Measurements from ENCODE around the gene MAU2. TPM values are rescaled to one million over a fixed set of nuclear protein-coding genes. Genes with fewer than 3 reads are reported as not detected.

The MAU2 gene
- total and polyA plus RNA-seq, 10 of the 15 experiments (the other 5 are each of a cell fraction or from before 2014, with no cell fraction given) = 1.8 to 47.2 (median 22.1) TPM

DNA sequence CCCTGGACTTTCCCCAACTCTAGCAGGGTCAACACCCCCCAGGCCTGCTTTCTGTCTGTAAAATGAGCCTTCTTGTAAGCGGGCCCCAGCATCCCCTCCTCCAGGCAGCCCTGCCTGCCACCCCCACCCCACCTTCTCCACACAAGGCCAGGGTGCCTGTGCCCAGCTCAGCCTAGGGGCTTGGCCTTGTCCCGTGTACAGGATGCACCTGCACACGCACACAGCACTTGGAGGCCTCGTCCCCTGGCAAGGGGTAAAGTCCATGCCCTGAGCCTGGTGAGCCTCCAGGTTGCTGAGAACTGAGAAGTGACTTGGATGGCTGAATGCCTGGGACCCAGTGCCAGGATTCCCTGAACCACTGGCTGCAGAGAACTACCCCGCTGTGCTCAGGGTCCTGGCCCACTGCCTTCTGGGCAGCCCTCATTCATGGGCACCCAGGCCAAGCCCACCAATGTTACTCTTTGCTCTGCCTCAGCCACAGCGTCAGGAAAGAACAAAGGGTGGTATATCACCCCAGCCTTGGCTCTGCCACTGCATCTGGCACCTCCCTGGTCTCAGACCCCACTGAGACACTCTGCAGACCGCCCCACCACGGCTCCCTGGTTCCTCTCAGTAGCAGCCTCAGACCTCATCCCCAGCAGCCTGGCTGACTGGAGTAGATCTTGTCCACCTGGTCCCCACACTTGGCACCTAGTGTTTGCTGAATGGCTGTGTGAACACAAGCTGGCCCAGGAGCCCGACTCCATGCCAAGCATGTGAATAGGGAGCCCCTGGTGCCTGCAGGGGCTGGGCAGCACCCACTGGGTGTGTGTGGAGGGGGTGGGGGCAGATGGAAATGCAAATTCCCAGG is 45.7 kb upstream of the MAU2 start:
- no peak overlapping the region for H2AFZ ChIP-seq (ENCODE audit: control insufficient read depth, low read depth, low read length)
- H3K4me1 ChIP-seq (ENCODE audit: control insufficient read depth, insufficient read depth, low read length) = no peaks in the 10 kb centered on the region
- H3K9ac ChIP-seq (ENCODE audit: control insufficient read depth, insufficient read depth, low read length) = no peak overlapping the region
- ChIA-PET RAD21 (ENCODE audit: unreplicated experiment) (no interaction called here), SMC1A (ENCODE audit: uncharacterized antibody, unreplicated experiment) (no interaction called here), CTCF (no interaction called here), POLR2A (no interaction called here)
- no peak overlapping the region for H3K4me2 ChIP-seq (ENCODE audit: control insufficient read depth, insufficient read depth)
- no peak for ATAC-seq
- H3K4me3 ChIP-seq = no peak overlapping the region
- no TSS peak for BruUV-seq (replicated peaks)
- no peak overlapping the region for H3K27ac ChIP-seq (ENCODE audit: control insufficient read depth, insufficient read depth)
- H3K36me3 ChIP-seq (ENCODE audit: control insufficient read depth in 2 of 2, insufficient read depth in 2 of 2, low read length in 1 of 2) = peaks cover 3 to 7% of the 10 kb centered on the region in 2 experiments; a peak in 3 of 4 replicates
- no peaks in the 10 kb centered on the region for H3K79me2 ChIP-seq (ENCODE audit: control insufficient read depth, insufficient read depth, low read length)
- DNase-seq (ENCODE audit: low read depth, low spot score) = no peak
- WGBS (ENCODE audit: insufficient coverage, insufficient replicate concordance, low lambda C conversion rate, missing lambda C conversion rate) = 70% methylated on average over 9 of the region's 9 CpGs
- no peaks in the 10 kb centered on the region for H4K20me1 ChIP-seq (ENCODE audit: control insufficient read depth, insufficient read depth)
- no peaks in the 10 kb centered on the region for H3K9me3 ChIP-seq (replicated peaks; ENCODE audit: control insufficient read depth, insufficient read depth, low read length)
- no peaks in the 10 kb centered on the region for H3K27me3 ChIP-seq (replicated peaks in 1 of 2; ENCODE audit: control insufficient read depth in 2 of 2, insufficient read depth in 2 of 2, low read length in 1 of 2)
- no peak for FAIRE-seq
- intact Hi-C loops (cut with micrococcal nuclease; ENCODE audit: unreplicated experiment) (no loop called here), in situ Hi-C loops (cut with MboI) (no loop called here)
- no peak for TF ChIP-seq IRF4 (IDR thresholded peaks at IDR 0.05; ENCODE audit: low read depth, low read length)
- TF ChIP-seq, protein P1, sequence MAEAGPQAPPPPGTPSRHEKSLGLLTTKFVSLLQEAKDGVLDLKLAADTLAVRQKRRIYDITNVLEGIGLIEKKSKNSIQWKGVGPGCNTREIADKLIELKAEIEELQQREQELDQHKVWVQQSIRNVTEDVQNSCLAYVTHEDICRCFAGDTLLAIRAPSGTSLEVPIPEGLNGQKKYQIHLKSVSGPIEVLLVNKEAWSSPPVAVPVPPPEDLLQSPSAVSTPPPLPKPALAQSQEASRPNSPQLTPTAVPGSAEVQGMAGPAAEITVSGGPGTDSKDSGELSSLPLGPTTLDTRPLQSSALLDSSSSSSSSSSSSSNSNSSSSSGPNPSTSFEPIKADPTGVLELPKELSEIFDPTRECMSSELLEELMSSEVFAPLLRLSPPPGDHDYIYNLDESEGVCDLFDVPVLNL (IDR thresholded peaks at IDR 0.05; ENCODE audit: low read depth, low read length) = no peak
- TF ChIP-seq, protein P2, sequence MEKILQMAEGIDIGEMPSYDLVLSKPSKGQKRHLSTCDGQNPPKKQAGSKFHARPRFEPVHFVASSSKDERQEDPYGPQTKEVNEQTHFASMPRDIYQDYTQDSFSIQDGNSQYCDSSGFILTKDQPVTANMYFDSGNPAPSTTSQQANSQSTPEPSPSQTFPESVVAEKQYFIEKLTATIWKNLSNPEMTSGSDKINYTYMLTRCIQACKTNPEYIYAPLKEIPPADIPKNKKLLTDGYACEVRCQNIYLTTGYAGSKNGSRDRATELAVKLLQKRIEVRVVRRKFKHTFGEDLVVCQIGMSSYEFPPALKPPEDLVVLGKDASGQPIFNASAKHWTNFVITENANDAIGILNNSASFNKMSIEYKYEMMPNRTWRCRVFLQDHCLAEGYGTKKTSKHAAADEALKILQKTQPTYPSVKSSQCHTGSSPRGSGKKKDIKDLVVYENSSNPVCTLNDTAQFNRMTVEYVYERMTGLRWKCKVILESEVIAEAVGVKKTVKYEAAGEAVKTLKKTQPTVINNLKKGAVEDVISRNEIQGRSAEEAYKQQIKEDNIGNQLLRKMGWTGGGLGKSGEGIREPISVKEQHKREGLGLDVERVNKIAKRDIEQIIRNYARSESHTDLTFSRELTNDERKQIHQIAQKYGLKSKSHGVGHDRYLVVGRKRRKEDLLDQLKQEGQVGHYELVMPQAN (conservative IDR thresholded peaks at IDR 0.05) = no peak
- no peak for TF ChIP-seq NFYB (IDR thresholded peaks at IDR 0.05; ENCODE audit: insufficient read depth, low read depth, low read length)
- no peak for TF ChIP-seq TCF12 (IDR thresholded peaks at IDR 0.05; ENCODE audit: low read depth, low read length)
- TF ChIP-seq, protein P3, sequence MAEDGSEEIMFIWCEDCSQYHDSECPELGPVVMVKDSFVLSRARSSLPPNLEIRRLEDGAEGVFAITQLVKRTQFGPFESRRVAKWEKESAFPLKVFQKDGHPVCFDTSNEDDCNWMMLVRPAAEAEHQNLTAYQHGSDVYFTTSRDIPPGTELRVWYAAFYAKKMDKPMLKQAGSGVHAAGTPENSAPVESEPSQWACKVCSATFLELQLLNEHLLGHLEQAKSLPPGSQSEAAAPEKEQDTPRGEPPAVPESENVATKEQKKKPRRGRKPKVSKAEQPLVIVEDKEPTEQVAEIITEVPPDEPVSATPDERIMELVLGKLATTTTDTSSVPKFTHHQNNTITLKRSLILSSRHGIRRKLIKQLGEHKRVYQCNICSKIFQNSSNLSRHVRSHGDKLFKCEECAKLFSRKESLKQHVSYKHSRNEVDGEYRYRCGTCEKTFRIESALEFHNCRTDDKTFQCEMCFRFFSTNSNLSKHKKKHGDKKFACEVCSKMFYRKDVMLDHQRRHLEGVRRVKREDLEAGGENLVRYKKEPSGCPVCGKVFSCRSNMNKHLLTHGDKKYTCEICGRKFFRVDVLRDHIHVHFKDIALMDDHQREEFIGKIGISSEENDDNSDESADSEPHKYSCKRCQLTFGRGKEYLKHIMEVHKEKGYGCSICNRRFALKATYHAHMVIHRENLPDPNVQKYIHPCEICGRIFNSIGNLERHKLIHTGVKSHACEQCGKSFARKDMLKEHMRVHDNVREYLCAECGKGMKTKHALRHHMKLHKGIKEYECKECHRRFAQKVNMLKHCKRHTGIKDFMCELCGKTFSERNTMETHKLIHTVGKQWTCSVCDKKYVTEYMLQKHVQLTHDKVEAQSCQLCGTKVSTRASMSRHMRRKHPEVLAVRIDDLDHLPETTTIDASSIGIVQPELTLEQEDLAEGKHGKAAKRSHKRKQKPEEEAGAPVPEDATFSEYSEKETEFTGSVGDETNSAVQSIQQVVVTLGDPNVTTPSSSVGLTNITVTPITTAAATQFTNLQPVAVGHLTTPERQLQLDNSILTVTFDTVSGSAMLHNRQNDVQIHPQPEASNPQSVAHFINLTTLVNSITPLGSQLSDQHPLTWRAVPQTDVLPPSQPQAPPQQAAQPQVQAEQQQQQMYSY (CRISPR knock-in tag; IDR thresholded peaks at IDR 0.05) = no peak
- TF ChIP-seq, protein P4, sequence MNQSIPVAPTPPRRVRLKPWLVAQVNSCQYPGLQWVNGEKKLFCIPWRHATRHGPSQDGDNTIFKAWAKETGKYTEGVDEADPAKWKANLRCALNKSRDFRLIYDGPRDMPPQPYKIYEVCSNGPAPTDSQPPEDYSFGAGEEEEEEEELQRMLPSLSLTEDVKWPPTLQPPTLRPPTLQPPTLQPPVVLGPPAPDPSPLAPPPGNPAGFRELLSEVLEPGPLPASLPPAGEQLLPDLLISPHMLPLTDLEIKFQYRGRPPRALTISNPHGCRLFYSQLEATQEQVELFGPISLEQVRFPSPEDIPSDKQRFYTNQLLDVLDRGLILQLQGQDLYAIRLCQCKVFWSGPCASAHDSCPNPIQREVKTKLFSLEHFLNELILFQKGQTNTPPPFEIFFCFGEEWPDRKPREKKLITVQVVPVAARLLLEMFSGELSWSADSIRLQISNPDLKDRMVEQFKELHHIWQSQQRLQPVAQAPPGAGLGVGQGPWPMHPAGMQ (IDR thresholded peaks at IDR 0.05; ENCODE audit: borderline replicate concordance) = no peak
- TF ChIP-seq FOS (IDR thresholded peaks at IDR 0.05; ENCODE audit: borderline replicate concordance, extremely low read depth, insufficient read length) = no peak
- TF ChIP-seq, protein P5, sequence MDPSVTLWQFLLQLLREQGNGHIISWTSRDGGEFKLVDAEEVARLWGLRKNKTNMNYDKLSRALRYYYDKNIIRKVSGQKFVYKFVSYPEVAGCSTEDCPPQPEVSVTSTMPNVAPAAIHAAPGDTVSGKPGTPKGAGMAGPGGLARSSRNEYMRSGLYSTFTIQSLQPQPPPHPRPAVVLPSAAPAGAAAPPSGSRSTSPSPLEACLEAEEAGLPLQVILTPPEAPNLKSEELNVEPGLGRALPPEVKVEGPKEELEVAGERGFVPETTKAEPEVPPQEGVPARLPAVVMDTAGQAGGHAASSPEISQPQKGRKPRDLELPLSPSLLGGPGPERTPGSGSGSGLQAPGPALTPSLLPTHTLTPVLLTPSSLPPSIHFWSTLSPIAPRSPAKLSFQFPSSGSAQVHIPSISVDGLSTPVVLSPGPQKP (IDR thresholded peaks at IDR 0.05; ENCODE audit: low read depth, low read length) = no peak
- no peak for TF ChIP-seq SRF (IDR thresholded peaks at IDR 0.05; ENCODE audit: low read depth in 2 of 2, low read length in 2 of 2)
- no peak for TF ChIP-seq MYC (IDR thresholded peaks at IDR 0.05; ENCODE audit: insufficient read depth, insufficient read length, insufficient replicate concordance, low read length, severe bottlenecking)
- TF ChIP-seq PAX8 (IDR thresholded peaks at IDR 0.05) = no peak
- TF ChIP-seq ZNF384 (IDR thresholded peaks at IDR 0.05; ENCODE audit: borderline replicate concordance, low read depth, low read length) = no peak
